Measurements from ENCODE around the gene ZNF688.

- no peak for TF ChIP-seq POLR2A (IDR thresholded peaks at IDR 0.05)
- TF ChIP-seq CTCF (IDR thresholded peaks at IDR 0.05) = no peak
These were observed 29.4 kb upstream of the ZNF688 start for GRCh38 chr16:30600929-30601328.
